GM18873 (cell line): Measurements from ENCODE around the gene NFYA.
"Not testable (repeated sequence)": the region's sequence is repeated elsewhere in the genome, so short reads cannot be mapped to it uniquely, and the experiment has no call there.

Experiments
- ATAC-seq: cut with Tn5 transposase; IDR thresholded peaks from one replicate; pipeline ENCODE4 v1.9.1; 2021; ENCODE audit warnings: mild to moderate bottlenecking, moderate library complexity, moderate number of reproducible peaks; ENCODE audit not compliant: unreplicated experiment, low FRiP score

Gene NFYA

GRCh38 chr6:41100871-41101287 is 28.1 kb downstream of the NFYA start:
- no peak for ATAC-seq

GRCh38 chr6:41103847-41104246 is 31.1 kb downstream of the NFYA start:
- ATAC-seq, result no peak

GRCh38 chr6:41111017-41111416 is 38.2 kb downstream of the NFYA start:
- no peak for ATAC-seq

- ATAC-seq, result not testable (repeated sequence)
Measured at GRCh38 chr6:41115027-41115426, 42.3 kb downstream of the NFYA start.

- no peak for ATAC-seq
Measured at GRCh38 chr6:41119508-41119907, 46.7 kb downstream of the NFYA start.

- ATAC-seq, result no peak
Measured at GRCh38 chr6:41120058-41120457, 47.3 kb downstream of the NFYA start.

GRCh38 chr6:41122373-41122772 is 49.6 kb downstream of the NFYA start:
- no peak for ATAC-seq

GRCh38 chr6:41122918-41123317 is 50.1 kb downstream of the NFYA start:
- no peak for ATAC-seq

GRCh38 chr6:41125282-41125681 is 52.5 kb downstream of the NFYA start:
- ATAC-seq, result no peak

GRCh38 chr6:41132254-41132653 is 59.5 kb downstream of the NFYA start:
- ATAC-seq, result no peak

GRCh38 chr6:41135062-41135832 is 62.5 kb downstream of the NFYA start:
- ATAC-seq, result no peak

- ATAC-seq, result no peak
Measured at GRCh38 chr6:41136911-41137310, 64.1 kb downstream of the NFYA start.

GRCh38 chr6:41147917-41148316 is 75.1 kb downstream of the NFYA start:
- no peak for ATAC-seq
